ENCODE data around the gene IL34.

- TF ChIP-seq POLR2A (IDR thresholded peaks at IDR 0.05; ENCODE audit: low read length) (no peak), GATA1 (IDR thresholded peaks at IDR 0.05; ENCODE audit: low read depth, low read length) (no peak)
Measured at GRCh38 chr16:70692873-70693671, 46.7 kb downstream of the IL34 start.

All from erythroblast (primary cell).